ENCODE measurements around the gene BMERB1. TPM values are rescaled to one million over a fixed set of nuclear protein-coding genes. Genes with fewer than 3 reads are reported as not detected.
A peak's percentile ranks its signal among the peaks of the same experiment; 100 is the strongest.

The BMERB1 gene
- total and polyA plus RNA-seq, 9 of the 15 experiments (the other 6 are each of a cell fraction or from before 2014, with no cell fraction given): 0.29 to 2.9 (median 0.94) TPM

GRCh38 chr16:15526097-15526496 lies 91.7 kb downstream of the BMERB1 start (continued):
- TF ChIP-seq ZBTB2 (IDR thresholded peaks at IDR 0.05) (no peak), ZNF655 (CRISPR knock-in tag; IDR thresholded peaks at IDR 0.05) (no peak), ZNF146 (CRISPR knock-in tag; IDR thresholded peaks at IDR 0.05; ENCODE audit: unreplicated experiment) (peak; percentile 97), SRF (CRISPR knock-in tag; IDR thresholded peaks at IDR 0.05) (no peak), RUNX1 (IDR thresholded peaks at IDR 0.05; ENCODE audit: low read depth) (no peak), KLF13 (tag; IDR thresholded peaks at IDR 0.05; ENCODE audit: borderline replicate concordance, low read depth) (no peak), RBM25 (IDR thresholded peaks at IDR 0.05; ENCODE audit: low read depth, low read length, severe bottlenecking) (peak; percentile 72), ARID1B (IDR thresholded peaks at IDR 0.05) (no peak), ZNF668 (CRISPR knock-in tag; IDR thresholded peaks at IDR 0.05) (no peak), MBD1 (CRISPR knock-in tag; IDR thresholded peaks at IDR 0.05) (no peak), SMC3 (conservative IDR thresholded peaks at IDR 0.05; ENCODE audit: insufficient read depth, low read depth, low read length) (no peak), HOMEZ (CRISPR knock-in tag; IDR thresholded peaks at IDR 0.05) (no peak), STAT5A (IDR thresholded peaks at IDR 0.05; ENCODE audit: borderline replicate concordance, low read length) (no peak), CTCFL (IDR thresholded peaks at IDR 0.05; ENCODE audit: borderline replicate concordance, insufficient read depth, low read depth, low read length, poor library complexity, severe bottlenecking) (no peak), ZNF79 (CRISPR knock-in tag; IDR thresholded peaks at IDR 0.05; ENCODE audit: low read depth) (no peak), ZNF232 (CRISPR knock-in tag; IDR thresholded peaks at IDR 0.05) (no peak), KDM1A (IDR thresholded peaks at IDR 0.05) (peak; percentile 18 to 36; a peak in 3 of 4 replicates), ARID3B (CRISPR knock-in tag; IDR thresholded peaks at IDR 0.05; ENCODE audit: borderline replicate concordance) (no peak), ZNF445 (CRISPR knock-in tag; IDR thresholded peaks at IDR 0.05; ENCODE audit: low read depth) (no peak)

Measured in K562 (cell line).